NCI-H2171 treated with DMSO at 0.1 percent for 48 hours (cell line): ENCODE data around the gene IFNA10.
"Not testable (repeated sequence)": the region's sequence is repeated elsewhere in the genome, so short reads cannot be mapped to it uniquely, and the experiment has no call there.

Experiments
- DNase-seq: peaks from one replicate; lab custom pipeline; 2025; lab: John Stamatoyannopoulos, UW

Gene IFNA10

GRCh38 chr9:21207043-21207442, at the start of gene IFNA10:
Gene IFNA10, minus strand, starts transcription at chr9:21207143. Its CDS starts 46 bp downstream, at chr9:21207097.
- not testable (repeated sequence) for DNase-seq

- no peak for DNase-seq
Measured at GRCh38 chr9:21255538-21256212, 48.7 kb upstream of the IFNA10 start.

GRCh38 chr9:21252721-21253547, 46.0 kb upstream of the IFNA10 start:
- DNase-seq: no peak

- no peak for DNase-seq
Measured at GRCh38 chr9:21251638-21252037, 44.7 kb upstream of the IFNA10 start.

DNA sequence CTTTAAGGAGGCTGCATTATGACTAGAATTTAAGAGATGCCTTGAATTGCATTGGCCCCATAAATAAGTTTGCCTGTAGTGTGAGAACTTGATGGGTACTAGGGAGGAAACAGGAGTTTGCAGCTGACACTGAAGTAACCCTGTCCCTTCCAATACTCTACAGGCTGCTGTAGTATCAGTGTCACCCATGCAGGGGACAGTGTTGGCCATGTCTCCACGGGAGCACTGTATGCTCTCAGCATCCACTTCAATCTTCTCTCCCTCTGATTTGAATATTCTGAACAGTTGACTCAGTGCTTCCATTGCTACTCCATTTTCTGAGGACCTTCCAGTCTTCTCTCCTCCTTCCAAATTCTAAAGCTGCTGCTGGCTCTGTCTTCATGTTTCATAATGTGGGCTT, 44.2 kb upstream of the IFNA10 start:
- no peak for DNase-seq

DNA sequence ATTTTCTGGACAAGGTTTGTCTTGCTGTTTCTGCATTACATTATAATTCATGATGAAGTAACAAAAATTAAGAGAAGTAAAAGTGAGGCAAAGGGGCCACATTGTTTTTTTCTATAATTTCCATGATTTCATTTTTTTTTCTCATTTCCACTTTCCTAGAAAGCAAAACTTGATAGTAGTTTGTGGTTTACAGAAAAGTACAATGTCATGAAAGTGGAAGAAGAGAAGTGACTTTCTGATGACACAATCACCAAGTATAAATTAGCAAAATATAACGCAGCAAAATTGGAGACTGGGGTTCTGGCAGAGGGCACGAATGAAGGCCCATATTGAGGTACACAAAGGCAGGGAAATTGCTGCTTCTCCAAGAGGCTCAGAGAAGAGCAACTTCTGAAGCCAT, 37.9 kb upstream of the IFNA10 start:
- DNase-seq: no peak

GRCh38 chr9:21239911-21240310, 33.0 kb upstream of the IFNA10 start, which contains the start of gene IFNA14:
Gene IFNA14, minus strand, starts transcription at chr9:21240005. Its CDS starts 70 bp downstream, at chr9:21239935.
- no peak for DNase-seq

DNA sequence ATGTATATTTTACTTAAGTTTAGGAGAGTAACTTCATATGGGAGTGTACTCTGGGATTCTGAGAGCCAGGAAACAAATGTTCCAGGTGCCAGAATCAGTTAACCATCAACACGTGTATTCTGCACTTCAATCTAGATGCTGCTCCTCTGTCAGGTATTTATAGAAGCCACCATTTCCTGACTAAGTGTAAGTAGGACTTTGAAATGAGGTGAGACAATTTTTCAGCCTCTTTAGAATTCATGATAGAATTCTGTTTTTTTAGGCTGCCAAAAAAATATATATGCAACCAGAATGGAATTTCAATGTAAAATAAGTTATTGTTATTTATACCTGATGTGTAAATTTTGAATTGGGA, 29.4 kb upstream of the IFNA10 start:
- not testable (repeated sequence) for DNase-seq

DNA sequence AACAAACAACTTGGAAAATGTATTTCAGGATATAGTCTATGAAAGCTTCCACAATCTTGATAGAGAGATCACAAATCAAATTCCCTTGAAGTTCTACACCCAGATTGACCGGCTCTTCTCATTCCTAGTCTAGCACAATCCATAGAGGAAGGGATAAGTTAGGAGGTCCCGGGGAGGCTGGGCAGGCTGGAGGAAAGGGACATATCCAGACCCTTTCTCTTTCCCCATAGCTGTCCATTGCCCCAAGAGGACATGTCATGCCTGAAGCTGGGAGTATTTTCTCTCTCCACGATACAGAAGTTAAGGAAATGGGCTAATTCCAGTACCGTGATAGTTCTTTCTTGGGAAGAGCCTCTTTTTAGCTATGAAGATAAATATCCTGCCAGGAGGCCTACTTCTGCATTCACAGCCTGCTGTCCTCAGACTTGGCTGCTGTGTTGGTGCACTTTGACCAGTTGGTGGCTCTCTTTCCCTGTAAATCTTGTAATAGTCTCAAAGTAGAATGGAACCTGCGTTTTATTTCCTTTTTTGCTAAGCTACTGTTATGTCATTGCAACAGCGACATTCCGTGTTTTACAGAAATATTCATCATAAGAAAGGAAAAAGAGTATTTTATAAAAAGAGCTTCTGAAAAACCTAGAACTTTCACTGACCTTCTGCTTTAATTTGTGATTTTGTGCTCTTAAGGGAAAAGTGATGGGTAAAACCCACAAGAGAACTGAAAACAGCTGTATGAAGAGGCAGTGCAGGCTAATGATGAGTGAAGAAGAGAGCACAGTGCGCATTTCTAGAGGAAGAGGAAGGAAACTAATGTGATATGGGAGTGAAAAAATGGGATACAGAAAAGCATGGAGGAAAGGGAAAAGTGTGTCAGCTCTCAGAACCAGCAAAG, 28.8 kb upstream of the IFNA10 start:
- peak; percentile 1 for DNase-seq

DNA sequence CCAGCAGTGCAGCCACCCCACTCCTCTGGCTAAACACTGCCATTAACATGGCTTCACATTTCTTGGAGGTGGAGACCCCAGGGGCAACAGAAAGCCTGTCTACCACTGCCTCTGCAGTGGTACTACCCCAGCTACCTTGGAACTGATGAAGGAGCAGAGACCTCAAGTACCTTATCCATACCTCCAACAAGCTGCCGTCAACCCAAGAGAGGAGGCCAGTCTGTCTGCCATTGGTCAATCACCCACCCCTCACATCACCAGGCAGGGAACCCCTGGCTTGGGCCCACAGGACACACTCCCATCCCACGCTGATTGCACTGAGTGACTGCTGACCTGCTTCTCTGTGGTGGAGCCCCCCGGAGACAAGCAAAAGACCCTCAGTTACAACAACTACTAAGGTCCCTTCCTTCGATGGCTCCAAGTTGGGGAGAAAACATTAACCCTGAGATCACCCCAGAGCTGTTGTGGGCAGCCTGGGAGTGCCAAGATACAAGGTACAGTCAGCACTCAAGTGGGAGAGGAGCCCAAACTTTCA, 27.3 kb upstream of the IFNA10 start:
- DNase-seq: no peak

GRCh38 chr9:21233258-21233657, 26.3 kb upstream of the IFNA10 start:
- no peak for DNase-seq

GRCh38 chr9:21228122-21228521, 21.2 kb upstream of the IFNA10 start, which contains the start of gene IFNA17:
Gene IFNA17, minus strand, starts transcription at chr9:21228222. Its CDS starts 49 bp downstream, at chr9:21228173.
- DNase-seq: no peak

DNA sequence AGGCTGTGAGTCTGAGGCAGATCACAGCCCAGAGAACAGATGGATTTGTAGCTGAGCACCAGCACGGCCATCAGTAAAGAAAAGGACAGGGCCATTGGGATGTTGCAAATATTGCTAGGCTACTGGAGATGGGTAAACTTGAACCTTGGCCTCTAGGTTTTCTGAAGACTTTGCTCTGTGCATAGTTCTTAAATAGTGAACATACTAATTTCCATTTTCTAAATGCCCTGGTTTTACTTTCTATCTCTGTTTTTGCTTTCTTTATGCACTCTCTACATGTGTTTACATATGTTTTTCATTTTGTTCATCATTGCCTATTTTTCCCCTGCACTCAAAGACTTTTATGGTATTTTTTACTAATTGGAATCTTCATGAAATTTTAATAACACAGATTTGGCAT, 10.3 kb upstream of the IFNA10 start, which contains the start of gene IFNA16:
Gene IFNA16 (minus strand): TSS at position 101 of the 400 bp plus-strand sequence. CDS start 6 bp downstream, at position 95.
- not testable (repeated sequence) for DNase-seq

- DNase-seq: not testable (repeated sequence)
Measured at GRCh38 chr9:21213411-21214326, 6.7 kb upstream of the IFNA10 start.

GRCh38 chr9:21212160-21212559, 5.2 kb upstream of the IFNA10 start:
- not testable (repeated sequence) for DNase-seq

DNA sequence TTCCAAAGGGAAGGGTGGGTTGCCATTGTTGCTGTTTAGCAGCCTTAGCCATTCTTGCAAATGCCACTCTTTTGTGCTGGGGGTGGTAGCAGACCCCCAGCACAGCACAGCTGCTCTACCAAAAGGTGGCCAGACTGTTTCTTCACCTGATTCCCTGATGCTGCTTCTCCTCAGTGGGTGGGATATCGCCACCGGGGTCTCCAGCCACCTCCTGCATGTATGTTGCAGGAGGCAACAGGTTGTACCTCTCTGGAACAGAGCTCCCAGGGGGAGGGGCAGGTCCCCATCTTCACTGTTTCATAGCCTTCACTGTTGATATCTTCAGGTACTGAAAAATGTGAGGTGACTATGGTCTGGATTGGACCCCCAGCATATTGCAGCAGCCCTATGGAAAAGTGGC, 3.8 kb upstream of the IFNA10 start:
- not testable (repeated sequence) for DNase-seq

GRCh38 chr9:21210311-21210710, 3.4 kb upstream of the IFNA10 start:
- no peak for DNase-seq

DNA sequence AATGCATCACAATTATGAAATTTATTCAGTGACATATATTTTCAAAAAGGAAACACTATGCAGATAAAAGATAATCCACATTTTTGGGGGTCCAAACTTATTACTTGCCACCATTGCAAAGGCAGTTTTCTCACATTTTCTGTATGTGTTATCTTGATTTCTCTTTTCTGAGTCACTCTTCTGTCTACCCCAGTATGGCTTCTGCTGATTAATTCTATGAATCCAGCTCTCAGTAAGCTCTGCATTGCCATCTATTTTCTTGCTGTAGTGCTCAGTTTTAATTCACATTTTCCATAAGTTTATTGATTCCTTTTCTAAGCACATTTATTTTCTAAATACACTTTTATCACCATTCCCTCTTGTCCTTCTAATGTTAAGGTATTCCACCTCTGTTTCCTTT, 1.7 kb downstream of the IFNA10 start:
- no peak for DNase-seq

GRCh38 chr9:21202105-21202504, 4.8 kb downstream of the IFNA10 start, which contains the start of gene IFNA7:
Gene IFNA7, minus strand, starts transcription at chr9:21202205. Its CDS starts 40 bp downstream, at chr9:21202165.
- DNase-seq: not testable (repeated sequence)
